Panc1 (cell line): ENCODE data around the gene PTPN23.

Source experiments
- CTCF ChIP-seq: fragments of 450-650 bp; IDR thresholded peaks from 2 replicates; pipeline ENCODE4 v1.5.1; 2017; ENCODE audit warnings: mild to moderate bottlenecking
- SIN3A ChIP-seq: IDR thresholded peaks from 2 replicates; pipeline ENCODE4 v1.6.1; 2012; ENCODE audit warnings: low read depth, mild to moderate bottlenecking, low read length, moderate library complexity, borderline replicate concordance; ENCODE audit not compliant: insufficient read depth

- TF ChIP-seq CTCF: no peak
- no peak for TF ChIP-seq SIN3A
Measured at GRCh38 chr3:47380026-47380600, 708 bp upstream of the PTPN23 start.
